Endothelial cell of umbilical vein (primary cell): ENCODE results near the gene HFE. TPM values are rescaled to one million over a fixed set of nuclear protein-coding genes. Genes with fewer than 3 reads are reported as not detected.

Experiments
- BruUV-seq: library from RNA; stranded (reverse); fragments of 400-500 nt; replicated peaks from 2 replicates; lab custom pipeline; 2021; lab: Mats Ljungman, UMichigan
- CTCF ChIA-PET: fragments of 300-600, 350-600 bp; sonication (Branson Sonifier 250); formaldehyde crosslinking; loops from one replicate; lab custom pipeline; 2021; ENCODE audit warnings: antibody characterized with exemption, inconsistent platforms; lab: Charles Lee
- POLR2A ChIA-PET: fragments of 300-600, 350-600 bp; sonication (Branson Sonifier 250); formaldehyde crosslinking; loops from one replicate; lab custom pipeline; 2021; ENCODE audit warnings: antibody characterized with exemption, inconsistent platforms; lab: Charles Lee
- DNase-seq: peaks from one replicate; pipeline ENCODE4 v3.0.0-alpha.2; 2011; ENCODE audit warnings: low read depth, low spot score
- FAIRE-seq: peaks from 2 replicates; lab custom pipeline; 2011; peaks lifted over from hg19 to GRCh38; lab: Jason Lieb, UNC
- H2AFZ ChIP-seq: 2 replicates; pipeline ENCODE4 v1.6.0; 2012; ENCODE audit warnings: low read depth, low read length, control low read depth, inconsistent platforms
- H3K27ac ChIP-seq: 2 replicates; pipeline ENCODE4 v1.5.1; 2011; ENCODE audit warnings: low read depth, mild to moderate bottlenecking, control low read depth, low read length, moderate library complexity; ENCODE audit not compliant: insufficient read depth
- H3K27me3 ChIP-seq, 2 experiments: 2 replicates each; pipeline versions ENCODE4 v1.6.0 to v1.6.1; 2011; ENCODE audit warnings: low read length in 2 of 2, mixed read lengths in 1 of 2; ENCODE audit not compliant: control insufficient read depth in 2 of 2, insufficient read depth in 2 of 2
- H3K36me3 ChIP-seq, 2 experiments: 2 replicates in 1 of 2; 3 replicates in 1 of 2; pipeline ENCODE4 v1.5.1; 2011; ENCODE audit warnings: low read length in 2 of 2, mild to moderate bottlenecking in 1 of 2, moderate library complexity in 1 of 2; ENCODE audit not compliant: control insufficient read depth in 2 of 2, insufficient read depth in 2 of 2; ENCODE audit errors: extremely low read depth in 1 of 2
- H3K4me1 ChIP-seq: 3 replicates; pipeline ENCODE4 v1.5.1; 2011; ENCODE audit warnings: mild to moderate bottlenecking, low read length; ENCODE audit not compliant: control insufficient read depth, insufficient read depth; ENCODE audit errors: extremely low read depth
- H3K4me2 ChIP-seq: 2 replicates; pipeline ENCODE4 v1.6.1; 2011; ENCODE audit warnings: low read length, control low read depth, mixed read lengths; ENCODE audit not compliant: insufficient read depth
- H3K4me3 ChIP-seq, 3 experiments: fragments of 200-600 bp in 1 of 3; sonication (generic), shearing (Covaris generic) in 1 of 3; replicated peaks in 1 of 3; 2 replicates each; pipeline ENCODE4 v1.5.1; 2011 to 2016; ENCODE audit warnings: control low read depth in 3 of 3, low read length in 3 of 3, mild to moderate bottlenecking in 2 of 3, inconsistent platforms in 1 of 3, low read depth in 1 of 3, moderate library complexity in 1 of 3; ENCODE audit not compliant: insufficient read depth in 1 of 3
- H3K79me2 ChIP-seq: 2 replicates; pipeline ENCODE4 v1.6.0; 2012; ENCODE audit warnings: low read length, inconsistent platforms; ENCODE audit not compliant: control insufficient read depth, insufficient read depth
- H3K9ac ChIP-seq: replicated peaks from 2 replicates; pipeline ENCODE3; 2011; ENCODE audit warnings: low read length, control low read depth; ENCODE audit not compliant: insufficient read depth; ENCODE audit errors: extremely low read depth
- H3K9me1 ChIP-seq: replicated peaks from 3 replicates; pipeline ENCODE4 v1.6.0; 2011; ENCODE audit warnings: mild to moderate bottlenecking, low read length; ENCODE audit not compliant: control insufficient read depth, insufficient read depth; ENCODE audit errors: extremely low read depth
- H3K9me3 ChIP-seq: replicated peaks from 2 replicates; pipeline ENCODE4 v1.5.1; 2012; ENCODE audit warnings: low read length, inconsistent platforms; ENCODE audit not compliant: control insufficient read depth, insufficient read depth
- H4K20me1 ChIP-seq: replicated peaks from 2 replicates; pipeline ENCODE3; 2011; ENCODE audit warnings: mild to moderate bottlenecking, low read length; ENCODE audit not compliant: control insufficient read depth, insufficient read depth; ENCODE audit errors: extremely low read depth
- EZH2 ChIP-seq: IDR thresholded peaks from 2 replicates; pipeline ENCODE4 v1.6.1; 2012; ENCODE audit warnings: borderline replicate concordance, low read depth, mild to moderate bottlenecking, moderate library complexity, low read length, inconsistent platforms; ENCODE audit not compliant: severe bottlenecking
- FOS ChIP-seq: IDR thresholded peaks from 2 replicates; pipeline ENCODE4 v1.6.1; 2011; ENCODE audit warnings: mild to moderate bottlenecking, low read length, moderate library complexity, borderline replicate concordance; ENCODE audit not compliant: insufficient read depth
- GATA2 ChIP-seq: IDR thresholded peaks from 2 replicates; pipeline ENCODE4 v1.7.0; 2011; ENCODE audit warnings: low read depth, mild to moderate bottlenecking, moderate library complexity, mixed read lengths, low read length; ENCODE audit not compliant: insufficient read length, insufficient read depth
- JUN ChIP-seq: IDR thresholded peaks from 2 replicates; pipeline ENCODE4 v1.6.1; 2011; ENCODE audit warnings: borderline replicate concordance, low read depth; ENCODE audit not compliant: insufficient read length, insufficient read depth
- MYC ChIP-seq: IDR thresholded peaks from one replicate; pipeline ENCODE4 v1.6.1; 2011; ENCODE audit warnings: mild to moderate bottlenecking, low read depth, low read length
- POLR2A ChIP-seq: IDR thresholded peaks from 2 replicates; pipeline ENCODE4 v1.6.1; 2012; ENCODE audit warnings: low read depth, mild to moderate bottlenecking, control low read depth, low read length
- POLR2AphosphoS5 ChIP-seq: IDR thresholded peaks from 2 replicates; pipeline ENCODE4 v1.6.1; 2012; ENCODE audit warnings: low read depth, mild to moderate bottlenecking, control low read depth, low read length, moderate library complexity; ENCODE audit not compliant: insufficient read depth
- dilution Hi-C: fragments of 300-500 bp; cut with MboI; formaldehyde crosslinking; loops from one replicate; pipeline ENCODE4 v1.15.0; 2019; ENCODE audit warnings: low sequenced_read_pairs; ENCODE audit not compliant: extremely low pct_ligation_motif_present
- intact Hi-C: fragments of 100-400 bp; cut with micrococcal nuclease; formaldehyde crosslinking; loops from one replicate; pipeline ENCODE4 v1.10.0; 2022
- polyA plus RNA-seq, 4 experiments: library from polyadenylated mRNA; depleted of rRNA in 3 of 4; stranded (reverse) in 3 of 4; unstranded in 1 of 4; fragments of >200 nt; gene quantifications; 2 replicates each; pipeline versions ENCODE4 v1.2.1 to v1.2.3, GENCODE V29; 2011 to 2012; ENCODE audit warnings: missing spikeins in 1 of 4
- total RNA-seq: library from RNA; stranded (reverse); gene quantifications from 2 replicates; pipeline ENCODE4 v1.2.3, GENCODE V29; 2021
- TF ChIP-seq, protein P1 (sequence below): IDR thresholded peaks from 2 replicates; pipeline ENCODE4 v1.6.1; 2011; ENCODE audit not compliant: insufficient read depth, insufficient read length
- TF ChIP-seq, protein P2 (sequence below), 2 donors: IDR thresholded peaks; 1 replicate in 1 of 2; 2 replicates in 1 of 2; pipeline ENCODE4 v1.5.1; 2011; ENCODE audit warnings: low read length in 2 of 2, mild to moderate bottlenecking in 2 of 2, moderate library complexity in 2 of 2, control low read depth in 1 of 2, inconsistent platforms in 1 of 2, low read depth in 1 of 2; ENCODE audit not compliant: insufficient read depth in 1 of 2; ENCODE audit errors: extremely low read depth in 1 of 2

HFE gene
- total and polyA plus RNA-seq, 2 donors (not counting 3 experiments of a cell fraction or from before 2014, with no cell fraction given) = 6.3 to 8.1 TPM

- DNase-seq = peak; percentile 93
- Histone ChIP-seq H4K20me1 (no peaks in the 10 kb centered on the region), H3K4me3 (peak overlapping the region; percentile 62 to 74 (median 65)), H3K4me2 (peak overlapping the region; percentile 80), H2AFZ (no peak overlapping the region), H3K27ac (peak overlapping the region; percentile 98), H3K9me1 (no peaks in the 10 kb centered on the region), H3K79me2 (no peaks in the 10 kb centered on the region), H3K4me1 (peaks cover 13% of the 10 kb centered on the region), H3K9ac (peak overlapping the region; percentile 95), H3K27me3 (peaks cover 2% of the 10 kb centered on the region in 2 experiments), H3K36me3 (no peaks in the 10 kb centered on the region), H3K9me3 (no peaks in the 10 kb centered on the region)
- dilution Hi-C loops = no loop called here
- ChIA-PET CTCF (interaction anchor here (0.5 to 2.5 kb wide), 4 partner anchors 10 to 1835 kb away, joined by 3 to 9 read pairs (median 6); a partner anchor contains a TSS), POLR2A (interaction anchor here (0.6 to 2.5 kb wide), 8 partner anchors 9 to 48 kb away, joined by 3 to 13 read pairs (median 6); a partner anchor contains a TSS)
- peak; percentile 52 for FAIRE-seq
- TSS peak; percentile 99 for BruUV-seq
- intact Hi-C loops = loop anchor here (1.0 to 2.0 kb wide), 7 partner anchors 11 to 143 kb away; a partner anchor contains a TSS
- TF ChIP-seq GATA2 (no peak), EZH2 (no peak), JUN (no peak), FOS (no peak), POLR2A (peak; percentile 88), MYC (no peak), POLR2AphosphoS5 (peak; percentile 87)
- TF ChIP-seq, protein P1, sequence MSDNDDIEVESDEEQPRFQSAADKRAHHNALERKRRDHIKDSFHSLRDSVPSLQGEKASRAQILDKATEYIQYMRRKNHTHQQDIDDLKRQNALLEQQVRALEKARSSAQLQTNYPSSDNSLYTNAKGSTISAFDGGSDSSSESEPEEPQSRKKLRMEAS = no peak
- TF ChIP-seq, protein P2, sequence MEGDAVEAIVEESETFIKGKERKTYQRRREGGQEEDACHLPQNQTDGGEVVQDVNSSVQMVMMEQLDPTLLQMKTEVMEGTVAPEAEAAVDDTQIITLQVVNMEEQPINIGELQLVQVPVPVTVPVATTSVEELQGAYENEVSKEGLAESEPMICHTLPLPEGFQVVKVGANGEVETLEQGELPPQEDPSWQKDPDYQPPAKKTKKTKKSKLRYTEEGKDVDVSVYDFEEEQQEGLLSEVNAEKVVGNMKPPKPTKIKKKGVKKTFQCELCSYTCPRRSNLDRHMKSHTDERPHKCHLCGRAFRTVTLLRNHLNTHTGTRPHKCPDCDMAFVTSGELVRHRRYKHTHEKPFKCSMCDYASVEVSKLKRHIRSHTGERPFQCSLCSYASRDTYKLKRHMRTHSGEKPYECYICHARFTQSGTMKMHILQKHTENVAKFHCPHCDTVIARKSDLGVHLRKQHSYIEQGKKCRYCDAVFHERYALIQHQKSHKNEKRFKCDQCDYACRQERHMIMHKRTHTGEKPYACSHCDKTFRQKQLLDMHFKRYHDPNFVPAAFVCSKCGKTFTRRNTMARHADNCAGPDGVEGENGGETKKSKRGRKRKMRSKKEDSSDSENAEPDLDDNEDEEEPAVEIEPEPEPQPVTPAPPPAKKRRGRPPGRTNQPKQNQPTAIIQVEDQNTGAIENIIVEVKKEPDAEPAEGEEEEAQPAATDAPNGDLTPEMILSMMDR (IDR thresholded peaks at IDR 0.05; ENCODE audit: extremely low read depth in 1 of 2, insufficient read depth in 1 of 2, low read depth in 1 of 2, low read length in 2 of 2) = no peak
Observed at GRCh38 chr6:26055719-26056582, 31.3 kb upstream of the HFE start.
